B cell (primary cell): ENCODE results near the gene ABCC3. TPM values are rescaled to one million over a fixed set of nuclear protein-coding genes. Genes with fewer than 3 reads are reported as not detected.

Source experiments
- ATAC-seq: fragments of 200-7000 bp; cut with Tn5 transposase; one replicate; pipeline ENCODE4 v1.10.0; 2021; ENCODE audit warnings: low read depth, mild to moderate bottlenecking, moderate number of reproducible peaks, moderate library complexity
- CTCF ChIA-PET: fragments of 350-600 bp; sonication (Branson Sonifier 250); formaldehyde crosslinking; loops from one replicate; lab custom pipeline; 2021; ENCODE audit warnings: antibody characterized with exemption, inconsistent platforms; lab: Charles Lee
- POLR2A ChIA-PET: fragments of 350-600 bp; sonication (Branson Sonifier 250); formaldehyde crosslinking; loops from one replicate; lab custom pipeline; 2021; ENCODE audit warnings: antibody characterized with exemption; lab: Charles Lee
- DNase-seq: peaks from one replicate; pipeline ENCODE4 v3.0.0; 2013
- H2AFZ ChIP-seq: 2 replicates; pipeline ENCODE4 v1.6.1; 2012; ENCODE audit warnings: mild to moderate bottlenecking, low read depth, low read length; ENCODE audit not compliant: insufficient read depth, poor library complexity, severe bottlenecking
- H3K27ac ChIP-seq, 2 donors: 1 replicate in 1 of 2; 2 replicates in 1 of 2; pipeline ENCODE4 v1.5.1; 2012 to 2013; ENCODE audit warnings: low read length in 2 of 2, mild to moderate bottlenecking in 2 of 2, moderate library complexity in 1 of 2
- H3K27me3 ChIP-seq, 4 experiments: fragments of 200-600 bp in 1 of 4; sonication (generic) in 1 of 4; replicated peaks in 1 of 4; 1 replicate in 2 of 4; 2 replicates in 2 of 4; pipeline versions ENCODE4 v1.6.1 to v1.7.0; 2013 to 2016; ENCODE audit warnings: low read length in 3 of 4, mild to moderate bottlenecking in 2 of 4, mixed read lengths in 1 of 4, moderate library complexity in 1 of 4; ENCODE audit not compliant: insufficient read depth in 4 of 4, control insufficient read depth in 3 of 4; ENCODE audit errors: control extremely low read depth in 1 of 4
- H3K36me3 ChIP-seq, 2 experiments: replicated peaks in 1 of 2; 1 replicate in 1 of 2; 2 replicates in 1 of 2; pipeline versions ENCODE4 v1.6.1 to v1.7.1; 2013; ENCODE audit warnings: low read length in 1 of 2; ENCODE audit not compliant: insufficient read depth in 2 of 2, control insufficient read depth in 1 of 2; ENCODE audit errors: control extremely low read depth in 1 of 2, extremely low read depth in 1 of 2
- H3K4me1 ChIP-seq, 2 donors: fragments of 200-600 bp in 1 of 2; sonication (generic) in 1 of 2; 1 replicate in 1 of 2; 2 replicates in 1 of 2; pipeline versions ENCODE4 v1.5.1 to v1.6.1; 2013 to 2017; ENCODE audit warnings: low read length in 2 of 2; ENCODE audit not compliant: control insufficient read depth in 2 of 2, insufficient read depth in 2 of 2
- H3K4me2 ChIP-seq: replicated peaks from 2 replicates; pipeline ENCODE3; 2012; ENCODE audit warnings: mild to moderate bottlenecking, low read depth, low read length; ENCODE audit not compliant: poor library complexity, severe bottlenecking
- H3K4me3 ChIP-seq, 5 experiments: fragments of 200-600 bp in 1 of 5; sonication (generic) in 1 of 5; 1 replicate in 3 of 5; 2 replicates in 2 of 5; pipeline versions ENCODE4 v1.5.1 to v1.7.0; 2011 to 2016; ENCODE audit warnings: low read length in 4 of 5, mild to moderate bottlenecking in 4 of 5, low read depth in 2 of 5, control low read depth in 1 of 5, moderate library complexity in 1 of 5; ENCODE audit not compliant: insufficient read depth in 1 of 5; ENCODE audit errors: control extremely low read depth in 1 of 5, extremely low read depth in 1 of 5
- H3K79me2 ChIP-seq: fragments of 200-600 bp; sonication (generic); one replicate; pipeline ENCODE4 v1.6.0; 2016; ENCODE audit warnings: low read length; ENCODE audit not compliant: control insufficient read depth, insufficient read depth
- H3K9ac ChIP-seq: fragments of 200-600 bp; sonication (generic); 2 replicates; pipeline ENCODE4 v1.6.1; 2017; ENCODE audit warnings: mild to moderate bottlenecking, low read length, moderate library complexity
- H3K9me3 ChIP-seq, 3 donors: one replicate each; pipeline versions ENCODE4 v1.6.1 to v1.7.1; 2013; ENCODE audit warnings: low read length in 2 of 3; ENCODE audit not compliant: control insufficient read depth in 2 of 3, insufficient read depth in 1 of 3; ENCODE audit errors: control extremely low read depth in 1 of 3
- H4K20me1 ChIP-seq: 2 replicates; pipeline ENCODE4 v1.6.0; 2012; ENCODE audit warnings: mild to moderate bottlenecking, low read length; ENCODE audit not compliant: insufficient read depth, control insufficient read depth, poor library complexity, severe bottlenecking
- H3K27ac Mint-ChIP-seq: one replicate; pipeline ENCODE4 v1.8.0; 2021; ENCODE audit warnings: mixed read lengths
- H3K27me3 Mint-ChIP-seq: one replicate; pipeline ENCODE4 v1.8.0; 2021; ENCODE audit warnings: mixed read lengths
- H3K4me1 Mint-ChIP-seq: one replicate; pipeline ENCODE4 v1.8.0; 2021; ENCODE audit warnings: mixed read lengths
- H3K4me3 Mint-ChIP-seq: one replicate; pipeline ENCODE4 v1.8.0; 2021; ENCODE audit warnings: mixed read lengths
- H3K9me3 Mint-ChIP-seq: one replicate; pipeline ENCODE4 v1.8.0; 2022; ENCODE audit warnings: mixed read lengths; ENCODE audit not compliant: insufficient read depth
- CTCF ChIP-seq: fragments of 200-600 bp; IDR thresholded peaks from one replicate; pipeline ENCODE4 v1.8.0; 2022; ENCODE audit warnings: antibody characterized with exemption, mild to moderate bottlenecking
- EZH2 ChIP-seq: IDR thresholded peaks from 2 replicates; pipeline ENCODE4 v1.6.1; 2012; ENCODE audit warnings: borderline replicate concordance, low read depth, mild to moderate bottlenecking, moderate library complexity, low read length; ENCODE audit not compliant: insufficient read depth, poor library complexity, severe bottlenecking
- WGBS: methylation state at CpG from one replicate; pipeline ENCODE4 v1.1.5; 2013; ENCODE audit warnings: missing lambda C conversion rate; ENCODE audit not compliant: insufficient coverage; 5-methylcytosine and 5-hydroxymethylcytosine counted together
- intact Hi-C: fragments of 100-400 bp; cut with micrococcal nuclease; formaldehyde crosslinking; loops from one replicate; pipeline ENCODE4 v1.10.0; 2022
- polyA plus RNA-seq: library from polyadenylated mRNA; depleted of rRNA; stranded (reverse); fragments of >200 nt; gene quantifications from 2 replicates; pipeline ENCODE4 v1.2.3, GENCODE V29; 2012
- total RNA-seq, 2 donors: library from RNA; stranded (reverse); fragments of 120-200 nt in 1 of 2; gene quantifications; 1 replicate in 1 of 2; 2 replicates in 1 of 2; pipeline versions ENCODE4 v1.2.3 to v1.2.4, GENCODE V29; 2013 to 2022

Gene ABCC3
- total and polyA plus RNA-seq, 2 donors (not counting 1 experiment from before 2014, with no cell fraction given), result 0.05 to 0.60 TPM

GRCh38 chr17:50641357-50641756 is 6.7 kb downstream of the ABCC3 start:
- CTCF ChIA-PET, result no interaction called here
- POLR2A ChIA-PET, result no interaction called here
- H3K27me3 Mint-ChIP-seq, result peaks cover 35% of the 10 kb centered on the region
- no peak for ATAC-seq
- no peaks in the 10 kb centered on the region for H3K4me1 Mint-ChIP-seq
- Histone ChIP-seq H3K9me3 (no peaks in the 10 kb centered on the region), H2AFZ (no peak overlapping the region), H3K36me3 (no peaks in the 10 kb centered on the region), H3K27ac (no peak overlapping the region), H3K79me2 (no peaks in the 10 kb centered on the region), H3K9ac (no peak overlapping the region), H3K4me3 (no peak overlapping the region), H4K20me1 (no peaks in the 10 kb centered on the region), H3K4me2 (no peak overlapping the region), H3K27me3 (peaks cover 0 to 22% (median 5%) of the 10 kb centered on the region in 4 experiments), H3K4me1 (no peaks in the 10 kb centered on the region)
- no peaks in the 10 kb centered on the region for H3K9me3 Mint-ChIP-seq
- intact Hi-C loops, result loop anchor here (5.0 kb wide), 1 partner anchor 186 kb away; no protein-coding TSS in a partner anchor
- H3K4me3 Mint-ChIP-seq, result no peak overlapping the region
- TF ChIP-seq CTCF (no peak), EZH2 (no peak)
- WGBS, result 30% methylated on average over 2 of the region's 3 CpGs
- DNase-seq, result no peak
- no peak overlapping the region for H3K27ac Mint-ChIP-seq

- no peak overlapping the region for H3K27ac ChIP-seq
- no peaks in the 10 kb centered on the region for H3K4me1 ChIP-seq
- H3K27me3 ChIP-seq, result peaks cover 0 to 17% (median 3%) of the 10 kb centered on the region in 4 experiments
- DNase-seq (no peak), ATAC-seq (no peak)
- TF ChIP-seq EZH2, result no peak
- TF ChIP-seq CTCF, result no peak
- no peaks in the 10 kb centered on the region for H3K79me2 ChIP-seq
- H2AFZ ChIP-seq, result no peak overlapping the region
- intact Hi-C loops, result loop anchor here (5.0 kb wide), 1 partner anchor 185 kb away; no protein-coding TSS in a partner anchor
- H3K9me3 ChIP-seq, result no peaks in the 10 kb centered on the region
- H3K4me2 ChIP-seq, result no peak overlapping the region
- no peak overlapping the region for H3K4me3 ChIP-seq
- WGBS, result 94% methylated on average over 15 of the region's 15 CpGs
- Mint-ChIP-seq H3K27ac (no peak overlapping the region), H3K4me3 (no peak overlapping the region), H3K27me3 (peaks cover 34% of the 10 kb centered on the region), H3K9me3 (no peaks in the 10 kb centered on the region), H3K4me1 (no peaks in the 10 kb centered on the region)
- H3K9ac ChIP-seq, result no peak overlapping the region
- H4K20me1 ChIP-seq, result no peaks in the 10 kb centered on the region
- CTCF ChIA-PET, result no interaction called here
- H3K36me3 ChIP-seq, result no peaks in the 10 kb centered on the region
- POLR2A ChIA-PET, result interaction anchor here (0.7 kb wide), 2 partner anchors 13 to 1039 kb away, joined by 3 read pairs; no protein-coding TSS in a partner anchor
These were observed 7.5 kb downstream of the ABCC3 start for GRCh38 chr17:50642071-50642721.
